Measurements from ENCODE around the gene TMEM128.

DNA sequence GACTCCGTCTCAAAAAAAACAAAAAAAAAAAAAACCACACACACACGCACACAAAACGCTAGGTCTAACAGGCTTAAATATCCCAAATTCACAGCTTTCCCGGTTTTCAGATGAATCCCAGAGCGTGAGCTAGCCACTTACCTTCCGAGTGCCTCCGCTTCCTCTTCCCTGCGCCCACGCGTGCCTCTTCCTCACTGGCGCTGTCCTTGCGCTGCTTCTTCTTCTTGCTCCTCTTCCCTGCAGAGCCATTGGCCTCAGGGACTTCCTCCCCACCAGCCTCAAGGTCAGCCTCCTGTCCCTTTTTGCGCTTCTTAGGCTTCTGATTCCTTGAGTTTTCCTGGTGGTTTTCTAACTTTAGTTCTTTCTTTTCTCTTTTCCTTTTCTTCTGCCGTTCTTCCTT lies 26.2 kb upstream of the TMEM128 start:
- TF ChIP-seq, protein P1, sequence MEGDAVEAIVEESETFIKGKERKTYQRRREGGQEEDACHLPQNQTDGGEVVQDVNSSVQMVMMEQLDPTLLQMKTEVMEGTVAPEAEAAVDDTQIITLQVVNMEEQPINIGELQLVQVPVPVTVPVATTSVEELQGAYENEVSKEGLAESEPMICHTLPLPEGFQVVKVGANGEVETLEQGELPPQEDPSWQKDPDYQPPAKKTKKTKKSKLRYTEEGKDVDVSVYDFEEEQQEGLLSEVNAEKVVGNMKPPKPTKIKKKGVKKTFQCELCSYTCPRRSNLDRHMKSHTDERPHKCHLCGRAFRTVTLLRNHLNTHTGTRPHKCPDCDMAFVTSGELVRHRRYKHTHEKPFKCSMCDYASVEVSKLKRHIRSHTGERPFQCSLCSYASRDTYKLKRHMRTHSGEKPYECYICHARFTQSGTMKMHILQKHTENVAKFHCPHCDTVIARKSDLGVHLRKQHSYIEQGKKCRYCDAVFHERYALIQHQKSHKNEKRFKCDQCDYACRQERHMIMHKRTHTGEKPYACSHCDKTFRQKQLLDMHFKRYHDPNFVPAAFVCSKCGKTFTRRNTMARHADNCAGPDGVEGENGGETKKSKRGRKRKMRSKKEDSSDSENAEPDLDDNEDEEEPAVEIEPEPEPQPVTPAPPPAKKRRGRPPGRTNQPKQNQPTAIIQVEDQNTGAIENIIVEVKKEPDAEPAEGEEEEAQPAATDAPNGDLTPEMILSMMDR (IDR thresholded peaks at IDR 0.05), result no peak
- no peak for TF ChIP-seq POLR2A (IDR thresholded peaks at IDR 0.05)
- no peak for TF ChIP-seq POLR2AphosphoS5 (IDR thresholded peaks at IDR 0.05)
